T47D (cell line): ENCODE results near the gene NR3C2.

Experiments
- DNase-seq, 2 experiments: peaks; one replicate each; pipeline versions ENCODE4 v3.0.0 to v3.0.0-alpha.2; 2011 to 2012; ENCODE audit warnings: low read depth in 1 of 2, low spot score in 1 of 2
- JUND ChIP-seq: IDR thresholded peaks from 2 replicates; pipeline ENCODE4 v1.6.1; 2012; ENCODE audit warnings: low read depth
- in situ Hi-C: cut with HindIII; loops from 2 replicates; pipeline ENCODE4 v1.10.0; 2016; ENCODE audit warnings: low sequenced_read_pairs, low pct_unique_long_range_greater_than_20kb

The NR3C2 gene

DNA sequence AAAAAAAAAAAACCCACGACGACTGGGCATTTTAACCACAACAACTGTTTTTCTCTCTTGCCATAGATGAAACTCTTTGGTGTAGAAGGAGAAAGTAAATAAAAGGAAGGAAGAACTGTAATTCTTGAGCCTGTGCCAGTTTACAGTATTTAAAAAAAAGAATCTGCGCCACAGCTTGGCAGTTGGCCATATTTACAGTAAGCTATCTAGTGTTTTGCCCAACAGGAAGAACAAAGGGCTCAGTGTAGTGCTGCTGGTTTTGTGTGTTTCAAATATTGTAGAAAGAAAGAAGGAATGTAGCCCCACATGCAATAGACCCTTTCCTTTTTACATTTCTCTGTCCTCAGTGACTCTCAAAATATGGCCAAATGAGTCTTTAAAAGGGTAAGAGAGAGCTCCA lies 66.1 kb downstream of the NR3C2 start:
- in situ Hi-C loops: no loop called here
- peak in 1 of 2 experiments; percentile 67 for DNase-seq

DNA sequence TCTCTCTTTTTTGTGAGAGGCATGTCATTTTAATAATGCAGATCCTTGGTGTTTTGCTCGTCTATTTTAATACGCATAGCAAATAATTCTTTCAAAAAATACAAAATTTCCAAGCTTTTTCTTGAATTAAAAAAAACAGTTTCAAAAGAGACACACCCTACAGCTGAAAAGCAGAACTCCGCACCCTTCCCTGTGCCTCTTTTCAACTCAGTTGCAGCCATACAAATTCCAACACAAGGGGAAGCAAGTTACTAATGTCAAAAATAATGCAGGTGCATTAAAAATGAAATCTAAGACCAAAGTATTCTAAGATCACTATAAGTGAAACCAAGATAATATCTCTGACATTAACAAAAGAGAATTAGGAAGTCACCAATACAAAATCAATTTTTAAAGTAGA lies 66.6 kb downstream of the NR3C2 start:
- no peak for TF ChIP-seq JUND
- DNase-seq: no peak
- in situ Hi-C loops: no loop called here

More for the DNA sequence above, 66.1 kb downstream of the NR3C2 start:
- TF ChIP-seq JUND: no peak

DNA sequence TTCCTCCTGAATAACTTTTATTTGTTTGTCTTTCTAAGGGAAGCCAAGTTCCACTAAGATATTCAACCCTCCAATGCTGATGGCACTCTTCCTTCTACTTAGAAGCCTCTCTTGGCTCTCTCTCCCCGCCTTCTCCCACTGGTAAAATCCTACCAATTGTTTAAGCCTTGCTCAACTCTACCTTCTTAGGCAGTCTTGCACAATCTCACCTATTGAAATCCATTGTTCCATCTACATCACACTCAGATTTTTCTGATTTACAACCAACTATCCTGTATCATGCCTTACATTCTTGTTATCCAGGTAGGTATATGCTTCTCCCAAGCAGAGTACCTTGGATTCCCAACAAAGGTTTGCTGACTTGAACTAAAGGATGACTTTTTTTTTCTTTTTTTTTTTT lies 69.1 kb downstream of the NR3C2 start:
- DNase-seq: no peak
- no peak for TF ChIP-seq JUND
- in situ Hi-C loops: no loop called here

DNA sequence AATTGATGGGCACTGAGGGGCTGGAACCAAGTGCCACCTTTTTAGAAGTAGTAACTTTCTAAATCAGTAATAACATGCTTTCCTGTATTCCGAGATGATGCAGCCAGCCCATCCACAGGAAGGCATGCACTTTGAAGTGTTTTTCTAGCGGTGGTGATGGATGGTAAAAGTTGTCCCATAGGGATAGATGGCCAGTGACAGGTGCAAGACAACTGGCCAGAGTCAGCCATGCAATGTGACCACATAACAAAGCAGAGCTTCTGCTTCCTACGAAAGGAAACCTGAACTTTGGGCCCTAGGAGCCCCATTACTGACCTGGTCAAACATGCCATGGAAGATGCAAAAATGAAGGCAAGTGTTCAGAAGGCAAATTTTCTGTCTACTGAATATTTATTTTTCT lies 72.3 kb downstream of the NR3C2 start:
- TF ChIP-seq JUND: no peak
- in situ Hi-C loops: no loop called here
- no peak for DNase-seq

GRCh38 chr4:148367756-148368155 lies 74.5 kb downstream of the NR3C2 start:
- in situ Hi-C loops: no loop called here

GRCh38 chr4:148366251-148366650 lies 76.0 kb downstream of the NR3C2 start:
- no peak for DNase-seq
- in situ Hi-C loops: no loop called here
- no peak for TF ChIP-seq JUND

More at GRCh38 chr4:148367756-148368155, 74.5 kb downstream of the NR3C2 start:
- DNase-seq: no peak
- TF ChIP-seq JUND: no peak

DNA sequence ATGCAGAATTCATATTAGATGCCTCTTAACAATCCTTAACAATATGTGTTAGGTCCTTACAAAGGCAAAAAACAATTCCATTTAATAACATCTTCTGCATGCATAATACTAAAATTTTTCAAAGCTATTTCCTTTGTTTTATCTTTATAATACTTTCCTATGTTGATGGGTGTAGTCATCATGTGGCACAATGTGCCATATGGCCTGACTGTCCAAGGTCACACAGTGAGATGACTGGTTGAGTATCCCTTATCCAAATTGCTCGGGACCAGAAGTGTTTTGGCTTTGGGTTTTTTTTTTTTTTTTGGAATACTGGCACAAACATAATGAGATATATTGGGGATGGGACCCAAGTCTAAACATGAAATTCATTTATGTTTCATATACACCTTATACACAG lies 77.7 kb downstream of the NR3C2 start:
- in situ Hi-C loops: no loop called here
- no peak for TF ChIP-seq JUND
- DNase-seq: no peak

GRCh38 chr4:148359769-148360168 lies 82.4 kb downstream of the NR3C2 start:
- in situ Hi-C loops: no loop called here
- no peak for DNase-seq

DNA sequence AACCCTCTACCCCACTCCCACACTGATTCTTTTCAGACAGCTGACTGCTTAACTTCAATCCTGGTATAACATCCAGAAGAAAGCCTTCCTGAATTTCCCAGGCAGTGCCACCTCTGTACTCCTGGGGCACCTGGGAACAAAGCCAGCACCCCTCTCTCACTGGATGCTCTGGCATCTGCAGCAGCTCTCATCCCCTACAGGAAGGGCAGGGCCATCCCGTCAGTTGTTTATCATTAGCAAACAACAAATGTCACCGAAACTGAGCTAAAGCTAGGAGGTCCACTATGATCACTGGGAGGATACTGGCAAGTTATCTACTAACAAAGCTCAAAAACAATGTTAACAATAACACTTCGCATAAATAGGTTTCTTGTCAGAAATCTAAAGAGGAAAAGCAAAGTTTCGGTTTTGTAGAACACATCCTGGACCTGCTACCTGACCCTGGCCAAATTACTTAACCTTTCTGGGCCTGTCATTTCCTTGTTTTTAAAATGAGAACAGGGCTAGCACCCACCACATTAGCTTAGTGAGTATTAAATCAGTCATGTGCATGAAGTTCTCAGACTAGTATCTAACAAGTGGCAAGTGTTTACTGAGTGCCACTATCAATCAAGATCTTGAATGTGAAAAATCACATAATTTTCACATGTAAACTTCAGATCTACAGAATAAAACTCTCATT lies 86.6 kb downstream of the NR3C2 start:
- no peak for DNase-seq
- in situ Hi-C loops: no loop called here
- TF ChIP-seq JUND: no peak

More at GRCh38 chr4:148359769-148360168, 82.4 kb downstream of the NR3C2 start:
- TF ChIP-seq JUND: no peak

GRCh38 chr4:148354186-148354585 lies 88.0 kb downstream of the NR3C2 start:
- no peak for DNase-seq
- no peak for TF ChIP-seq JUND
- in situ Hi-C loops: no loop called here

DNA sequence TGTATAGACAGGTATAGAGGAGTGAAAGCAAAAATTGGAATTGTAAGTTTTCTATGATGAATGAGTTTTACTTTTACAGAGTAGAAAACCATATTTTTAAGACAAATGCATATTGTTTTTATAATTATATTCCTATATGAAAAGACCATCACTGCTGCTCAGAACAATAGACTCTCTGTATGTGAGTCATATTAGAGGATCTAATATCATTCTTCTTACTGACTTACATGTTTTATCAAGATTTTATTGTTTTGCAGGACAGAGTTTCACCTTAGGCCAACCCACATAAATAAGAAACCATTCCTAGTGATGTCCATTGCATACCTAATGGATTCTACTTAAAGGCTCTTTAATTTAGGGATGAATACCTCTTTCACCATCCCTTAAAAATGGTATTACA lies 88.6 kb downstream of the NR3C2 start:
- in situ Hi-C loops: no loop called here
- no peak for DNase-seq
- no peak for TF ChIP-seq JUND

DNA sequence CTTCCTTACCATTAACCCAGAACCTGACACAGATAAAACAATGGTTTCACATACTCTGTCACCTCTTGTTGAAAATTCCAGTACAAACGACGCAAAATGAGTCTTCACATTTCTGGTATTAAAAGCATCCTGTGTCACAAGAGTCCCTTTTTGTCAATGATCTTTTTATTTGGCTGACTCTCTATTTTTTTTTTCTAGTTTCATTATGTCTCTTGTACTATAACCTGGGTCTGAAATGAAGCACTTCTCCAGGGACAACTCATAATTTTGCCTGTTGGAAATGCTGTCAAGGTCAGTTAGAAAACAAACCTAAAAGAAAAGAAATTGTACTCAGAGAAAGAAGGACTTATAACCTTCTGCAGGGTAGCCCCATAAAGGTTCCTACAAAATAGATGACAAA lies 93.1 kb downstream of the NR3C2 start:
- no peak for TF ChIP-seq JUND
- in situ Hi-C loops: no loop called here
- no peak for DNase-seq

- in situ Hi-C loops: no loop called here
- no peak for DNase-seq
- no peak for TF ChIP-seq JUND
Observed at GRCh38 chr4:148346657-148347056, 95.6 kb downstream of the NR3C2 start.

- in situ Hi-C loops: no loop called here
- no peak for DNase-seq
- no peak for TF ChIP-seq JUND
Observed at GRCh38 chr4:148345509-148345908, 96.7 kb downstream of the NR3C2 start.
